Tibial nerve (tissue), 4 donors: ENCODE data around the gene IFIT1. TPM values are rescaled to one million over a fixed set of nuclear protein-coding genes. Genes with fewer than 3 reads are reported as not detected.

Experiments used
- DNase-seq, 2 donors: peaks; one replicate each; pipeline ENCODE4 v3.0.0-alpha.2; 2019; ENCODE audit warnings: low spot score in 2 of 2
- H3K27ac ChIP-seq, 4 donors: fragments of 200-600 bp; sonication (generic) in 3 of 4; one replicate each; pipeline ENCODE4 v1.5.1; 2017 to 2019; ENCODE audit warnings: mild to moderate bottlenecking in 1 of 4
- H3K27me3 ChIP-seq, 2 donors: fragments of 200-600 bp; sonication (generic) in 1 of 2; one replicate each; pipeline versions ENCODE4 v1.5.1 to v1.6.0; 2017 to 2019
- H3K36me3 ChIP-seq, 3 donors: fragments of 200-600 bp; sonication (generic); one replicate each; pipeline ENCODE4 v1.5.1; 2018 to 2019
- H3K4me1 ChIP-seq, 4 donors: fragments of 200-600 bp; sonication (generic) in 3 of 4; one replicate each; pipeline ENCODE4 v1.5.1; 2017 to 2019
- H3K4me3 ChIP-seq, 4 donors: fragments of 200-600 bp; sonication (generic) in 3 of 4; one replicate each; pipeline ENCODE4 v1.5.1; 2017 to 2019; ENCODE audit warnings: mild to moderate bottlenecking in 1 of 4, moderate library complexity in 1 of 4
- H3K9me3 ChIP-seq, 4 donors: fragments of 200-600 bp; sonication (generic) in 3 of 4; one replicate each; pipeline ENCODE4 v1.5.1; 2017 to 2019
- CTCF ChIP-seq, 5 experiments: fragments of 200-600 bp in 3 of 5; fragments of 450-650 bp in 2 of 5; sonication (generic) in 3 of 5; IDR thresholded peaks; one replicate each; pipeline ENCODE4 v1.5.1; 2016 to 2019; ENCODE audit warnings: antibody characterized with exemption in 5 of 5, mild to moderate bottlenecking in 3 of 5, moderate library complexity in 2 of 5
- EP300 ChIP-seq, 2 donors: sonication (generic); formaldehyde crosslinking; IDR thresholded peaks; one replicate each; pipeline ENCODE4 v1.6.1; 2017; ENCODE audit warnings: antibody characterized with exemption in 2 of 2, mild to moderate bottlenecking in 1 of 2
- POLR2A ChIP-seq, 2 donors: fragments of 450-650 bp; IDR thresholded peaks; one replicate each; pipeline ENCODE4 v1.6.1; 2017; ENCODE audit warnings: antibody characterized with exemption in 2 of 2, mild to moderate bottlenecking in 2 of 2, moderate library complexity in 2 of 2
- WGBS, 2 donors: methylation state at CpG; one replicate each; pipeline ENCODE4 v1.1.5; 2018; 5-methylcytosine and 5-hydroxymethylcytosine counted together
- total RNA-seq, 4 donors: library from RNA; depleted of rRNA; stranded (reverse); fragments of >200 nt; gene quantifications; one replicate each; pipeline ENCODE4 v1.1.0, GENCODE V29; 2016

IFIT1 gene
- total RNA-seq, 4 donors from 2014 or later = 7.2 to 17.0 (median 13.9) TPM

GRCh38 chr10:89450901-89451300 is 58.5 kb downstream of the IFIT1 start:
- Histone ChIP-seq H3K27ac (no peak overlapping the region), H3K4me1 (no peaks in the 10 kb centered on the region), H3K27me3 (no peaks in the 10 kb centered on the region), H3K4me3 (no peak overlapping the region), H3K9me3 (peaks cover 0 to 7% (median 0%) of the 10 kb centered on the region in 4 donors), H3K36me3 (no peaks in the 10 kb centered on the region)
- 90 to 95% methylated on average over 2 of the region's 2 CpGs for WGBS, 2 donors
- no peak for TF ChIP-seq POLR2A (IDR thresholded peaks at IDR 0.05)
- TF ChIP-seq EP300 (IDR thresholded peaks at IDR 0.05) = no peak
- TF ChIP-seq CTCF (IDR thresholded peaks at IDR 0.05) = no peak
- DNase-seq = no peak

- Histone ChIP-seq H3K27ac (no peak overlapping the region), H3K9me3 (no peaks in the 10 kb centered on the region), H3K36me3 (no peaks in the 10 kb centered on the region), H3K4me1 (no peaks in the 10 kb centered on the region), H3K4me3 (no peak overlapping the region), H3K27me3 (no peaks in the 10 kb centered on the region)
- no peak for DNase-seq
- 68% methylated on average over 1 of the region's 1 CpG for WGBS, 2 donors
- TF ChIP-seq POLR2A (IDR thresholded peaks at IDR 0.05) (no peak), CTCF (IDR thresholded peaks at IDR 0.05) (no peak), EP300 (IDR thresholded peaks at IDR 0.05) (no peak)
Observed at GRCh38 chr10:89452193-89452592, 59.8 kb downstream of the IFIT1 start.

- Histone ChIP-seq H3K4me1 (peaks cover 0 to 10% (median 0%) of the 10 kb centered on the region in 4 donors), H3K36me3 (no peaks in the 10 kb centered on the region), H3K27me3 (no peaks in the 10 kb centered on the region), H3K27ac (no peak overlapping the region), H3K9me3 (no peaks in the 10 kb centered on the region), H3K4me3 (no peak overlapping the region)
- TF ChIP-seq CTCF (IDR thresholded peaks at IDR 0.05) (no peak), EP300 (IDR thresholded peaks at IDR 0.05) (no peak), POLR2A (IDR thresholded peaks at IDR 0.05) (no peak)
- 88 to 100% methylated on average over 1 of the region's 1 CpG for WGBS, 2 donors
- DNase-seq = no peak
Observed at GRCh38 chr10:89454561-89455347, 62.3 kb downstream of the IFIT1 start.

Other genes starting within 250 kb of the IFIT1 start
- gene CH25H, start 185.3 kb upstream of the IFIT1 start, total RNA-seq = 1 to 10 TPM in 2 of 4 donors, under 1 TPM in 2; 0.22 to 1.2 (median 0.92) TPM
- 10 to 100 TPM; 36.6 to 57.9 (median 39.5) TPM for gene LIPA, start 140.8 kb upstream of the IFIT1 start, total RNA-seq
- 10 to 100 TPM in 1 of 4 donors, 1 to 10 TPM in 3; 3.3 to 11.4 (median 6.0) TPM for gene IFIT2, start 90.6 kb upstream of the IFIT1 start, total RNA-seq
- 10 to 100 TPM in 3 of 4 donors, 1 to 10 TPM in 1; 7.2 to 24.9 (median 17.6) TPM for gene IFIT3, start 64.6 kb upstream of the IFIT1 start, total RNA-seq
- gene IFIT1B, start 14.6 kb upstream of the IFIT1 start, total RNA-seq = not detected
- 10 to 100 TPM; 16.2 to 25.3 (median 21.9) TPM for gene IFIT5, start 21.9 kb downstream of the IFIT1 start, total RNA-seq
- gene SLC16A12, start 143.0 kb downstream of the IFIT1 start, total RNA-seq = 10 to 100 TPM; 25.8 to 45.4 (median 42.8) TPM